B cell (primary cell): Measurements from ENCODE around the gene HHIPL1.

Experiments used
- CTCF ChIP-seq: fragments of 200-600 bp; IDR thresholded peaks from one replicate; pipeline ENCODE4 v1.8.0; 2022; ENCODE audit warnings: antibody characterized with exemption, mild to moderate bottlenecking
- EZH2 ChIP-seq: IDR thresholded peaks from 2 replicates; pipeline ENCODE4 v1.6.1; 2012; ENCODE audit warnings: borderline replicate concordance, low read depth, mild to moderate bottlenecking, moderate library complexity, low read length; ENCODE audit not compliant: insufficient read depth, poor library complexity, severe bottlenecking

GRCh38 chr14:99668307-99669295, 23.7 kb downstream of the HHIPL1 start:
- TF ChIP-seq CTCF (no peak), EZH2 (no peak)
